AG20443 (cell line): Measurements from ENCODE around the gene ESPL1.

Source experiments
- DNase-seq: peaks from one replicate; pipeline ENCODE4 v3.0.0; 2012; ENCODE audit warnings: low spot score, mixed read lengths

ESPL1 gene

GRCh38 chr12:53336181-53336681 is 68.1 kb downstream of the ESPL1 start, which contains the start of gene SP7:
Gene SP7, minus strand, starts transcription at chr12:53336354. Its CDS starts 708 bp downstream, at chr12:53335646.
- peak; percentile 38 for DNase-seq

GRCh38 chr12:53338017-53338416 is 69.9 kb downstream of the ESPL1 start:
- DNase-seq, result no peak

GRCh38 chr12:53338916-53339315 is 70.8 kb downstream of the ESPL1 start:
- DNase-seq, result no peak

- no peak for DNase-seq
These were observed 72.3 kb downstream of the ESPL1 start for GRCh38 chr12:53340398-53340797.
